Activated T-helper 1 cell treated with Interleukin-2 at 50 U/mL for 16 hours (primary cell): ENCODE measurements around the gene MORN3.
"Not testable (repeated sequence)": the region's sequence is repeated elsewhere in the genome, so short reads cannot be mapped to it uniquely, and the experiment has no call there.

Source experiments
- DNase-seq: peaks from one replicate; pipeline ENCODE4 v3.0.0-alpha.2; 2020; ENCODE audit warnings: low read depth

The MORN3 gene, protein sequence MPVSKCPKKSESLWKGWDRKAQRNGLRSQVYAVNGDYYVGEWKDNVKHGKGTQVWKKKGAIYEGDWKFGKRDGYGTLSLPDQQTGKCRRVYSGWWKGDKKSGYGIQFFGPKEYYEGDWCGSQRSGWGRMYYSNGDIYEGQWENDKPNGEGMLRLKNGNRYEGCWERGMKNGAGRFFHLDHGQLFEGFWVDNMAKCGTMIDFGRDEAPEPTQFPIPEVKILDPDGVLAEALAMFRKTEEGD

GRCh38 chr12:121669521-121669900 lies at the start of gene MORN3:
MORN3 (minus strand) TSS chr12:121669654; CDS start chr12:121669483, 171 bp downstream.
- DNase-seq, result no peak

GRCh38 chr12:121718653-121719239 lies 49.3 kb upstream of the MORN3 start:
- no peak for DNase-seq

GRCh38 chr12:121717041-121717699 lies 47.7 kb upstream of the MORN3 start:
- DNase-seq, result no peak

GRCh38 chr12:121715862-121716435 lies 46.5 kb upstream of the MORN3 start:
- no peak for DNase-seq

GRCh38 chr12:121715055-121715454 lies 45.6 kb upstream of the MORN3 start:
- not testable (repeated sequence) for DNase-seq

DNA sequence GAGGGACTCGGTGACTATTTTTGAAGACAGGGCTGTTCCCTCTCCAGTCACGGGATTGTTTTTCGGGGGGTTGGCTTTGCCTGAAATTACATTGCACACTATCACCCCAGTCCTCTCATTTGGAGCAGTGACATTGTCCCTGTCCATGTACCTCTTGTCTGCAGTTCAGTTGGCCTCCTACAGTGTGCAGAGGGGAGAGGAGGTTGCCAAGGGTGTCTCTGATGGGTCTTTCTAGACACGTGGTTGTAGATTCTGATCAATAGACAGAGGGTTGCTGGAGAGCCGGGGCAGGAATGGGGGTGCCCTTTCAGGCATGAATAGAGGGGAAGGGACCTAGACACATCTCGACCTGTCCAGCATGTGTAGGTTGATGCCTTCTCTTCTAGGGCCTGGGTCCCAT lies 44.3 kb upstream of the MORN3 start:
- no peak for DNase-seq

DNA sequence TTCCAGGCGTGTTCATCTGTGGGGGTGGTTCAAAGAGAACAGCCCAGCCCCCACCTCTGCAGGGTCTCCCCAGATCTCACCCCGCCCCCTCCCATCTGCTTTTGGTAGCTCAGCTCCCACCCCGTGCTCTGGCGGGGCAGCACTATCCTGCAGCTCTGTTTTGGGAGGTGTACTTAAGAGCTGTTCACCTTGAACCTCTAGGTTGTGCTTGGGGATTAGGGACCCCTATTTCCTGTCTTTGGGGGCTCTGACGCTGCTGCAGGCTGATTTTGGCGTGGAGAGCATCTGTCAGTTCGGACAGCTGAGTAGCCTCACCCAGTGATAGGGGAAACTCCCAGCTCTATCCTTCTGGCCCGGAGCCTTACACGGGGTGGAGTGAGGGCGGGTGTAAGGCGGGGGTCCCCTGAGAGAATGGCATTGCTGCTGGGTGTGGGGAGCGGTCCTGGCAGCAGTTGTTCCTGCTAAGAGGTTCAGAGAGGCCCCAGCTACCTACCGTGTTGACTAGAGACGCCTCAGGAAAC lies 43.9 kb upstream of the MORN3 start:
- no peak for DNase-seq

DNA sequence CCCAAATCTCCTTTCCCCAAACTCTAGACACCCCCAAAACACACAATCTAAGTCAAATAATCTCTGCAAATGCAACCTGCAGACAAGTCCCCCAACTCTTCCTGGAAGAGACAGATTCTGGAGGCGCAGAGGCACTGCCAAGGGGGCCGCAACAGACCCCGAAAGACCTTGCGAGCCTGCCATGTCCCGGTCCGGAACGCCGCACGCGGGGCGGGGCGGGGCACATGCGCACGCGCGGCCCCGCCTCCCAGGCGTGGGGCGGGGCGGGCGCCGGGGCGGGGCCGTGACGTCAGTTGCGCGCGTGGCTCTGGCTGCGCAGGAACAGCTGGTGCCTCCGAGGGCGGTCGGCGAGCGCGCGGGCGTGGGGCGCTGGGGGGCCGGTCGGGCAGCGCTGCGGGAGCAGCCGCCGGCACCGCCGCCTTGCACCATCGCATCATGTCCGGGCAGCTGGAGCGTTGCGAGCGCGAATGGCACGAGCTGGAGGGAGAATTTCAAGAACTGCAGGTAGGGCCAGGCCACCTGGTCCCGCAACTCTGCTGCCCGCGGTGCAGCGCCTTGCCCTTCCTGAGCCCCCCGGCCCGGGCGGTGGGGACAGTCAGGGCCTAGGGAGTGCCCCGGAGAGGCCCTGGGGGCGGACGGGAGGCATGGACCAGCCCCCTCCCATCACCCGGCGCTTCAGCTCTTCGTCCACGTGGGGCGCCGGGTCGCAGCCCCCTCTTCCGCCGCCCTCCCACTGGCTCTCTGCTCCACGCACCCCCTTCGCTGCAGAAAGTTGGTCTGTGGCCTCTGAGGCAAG lies 43.2 kb upstream of the MORN3 start, which contains the start of gene TMEM120B:
Gene TMEM120B (plus strand): TSS at position 292 of the 796 bp plus-strand sequence. CDS start 144 bp downstream, at position 436.
- DNase-seq, result peak; percentile 77

- DNase-seq, result no peak
Measured at GRCh38 chr12:121712190-121712460, 42.7 kb upstream of the MORN3 start.

- no peak for DNase-seq
Measured at GRCh38 chr12:121711361-121712189, 42.1 kb upstream of the MORN3 start.

GRCh38 chr12:121709478-121709961 lies 40.1 kb upstream of the MORN3 start:
- DNase-seq, result no peak

- DNase-seq, result not testable (repeated sequence)
Measured at GRCh38 chr12:121709064-121709424, 39.6 kb upstream of the MORN3 start.

- no peak for DNase-seq
Measured at GRCh38 chr12:121708313-121709063, 39.0 kb upstream of the MORN3 start.

DNA sequence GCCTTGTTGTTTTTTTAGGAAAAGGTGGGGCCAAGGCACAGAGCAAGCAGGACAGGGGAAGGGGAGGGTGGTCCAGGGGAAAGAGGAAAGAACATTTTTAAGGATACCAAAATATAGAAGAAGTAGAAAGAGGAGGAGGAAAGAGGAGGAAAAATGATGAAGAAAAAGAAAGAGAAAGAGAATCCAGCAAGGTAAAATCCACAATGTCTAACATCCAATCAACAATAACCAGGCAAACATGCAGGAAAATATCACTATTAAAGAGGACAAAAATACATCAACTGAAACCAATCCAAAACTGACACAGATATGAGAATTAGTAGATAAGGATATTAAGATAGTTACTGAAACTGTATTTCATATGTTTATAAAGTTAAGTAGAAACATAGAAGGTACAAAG lies 36.1 kb upstream of the MORN3 start:
- DNase-seq, result no peak

GRCh38 chr12:121702944-121703343 lies 33.5 kb upstream of the MORN3 start:
- DNase-seq, result no peak

DNA sequence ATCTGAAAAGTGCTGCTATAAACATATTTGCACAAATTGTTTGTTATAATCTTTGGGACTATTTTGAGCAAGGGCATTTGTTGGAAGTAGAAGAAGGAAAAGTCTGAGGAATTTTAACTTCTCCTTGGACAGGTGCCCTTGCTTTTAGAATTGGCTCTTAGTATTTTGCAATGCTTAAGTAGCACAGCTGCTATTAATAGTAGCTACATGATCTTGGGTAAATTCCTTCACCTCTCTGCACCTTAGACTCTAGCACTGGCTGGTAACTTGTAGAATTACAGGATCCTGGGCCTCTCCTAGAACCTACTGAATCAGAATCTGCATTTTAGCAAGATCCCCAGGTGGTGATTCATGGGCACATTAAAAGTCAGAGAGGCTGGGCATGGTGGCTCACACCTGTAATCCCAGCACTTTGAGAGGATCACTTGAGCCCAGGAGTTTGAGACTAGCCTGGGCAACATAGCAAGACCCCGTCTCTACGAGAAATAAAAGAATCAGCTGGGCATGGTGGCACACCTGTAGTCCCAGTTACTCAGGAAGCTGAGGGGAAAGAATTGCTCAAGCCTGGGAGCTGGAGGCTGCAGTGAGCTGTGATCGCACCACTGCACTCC lies 32.3 kb upstream of the MORN3 start:
- no peak for DNase-seq

DNA sequence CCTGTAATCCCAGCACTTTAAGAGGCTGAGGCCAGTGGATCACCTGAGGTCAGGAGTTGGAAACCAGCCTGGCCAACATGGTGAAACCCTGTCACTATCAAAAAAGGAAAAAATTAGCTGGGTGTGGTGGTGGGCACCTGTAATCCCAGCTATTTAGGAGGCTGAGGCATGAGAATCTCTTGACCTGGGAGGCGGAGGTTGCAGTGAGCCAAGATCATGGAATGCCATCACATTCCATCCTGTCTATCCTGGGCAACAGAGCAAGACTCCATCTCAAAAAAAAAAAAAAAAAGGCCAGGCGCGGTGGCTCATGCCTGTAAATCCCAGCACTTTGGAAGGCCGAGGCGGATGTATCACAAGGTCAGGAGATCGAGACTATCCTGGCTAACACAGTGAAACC lies 28.4 kb upstream of the MORN3 start:
- not testable (repeated sequence) for DNase-seq

DNA sequence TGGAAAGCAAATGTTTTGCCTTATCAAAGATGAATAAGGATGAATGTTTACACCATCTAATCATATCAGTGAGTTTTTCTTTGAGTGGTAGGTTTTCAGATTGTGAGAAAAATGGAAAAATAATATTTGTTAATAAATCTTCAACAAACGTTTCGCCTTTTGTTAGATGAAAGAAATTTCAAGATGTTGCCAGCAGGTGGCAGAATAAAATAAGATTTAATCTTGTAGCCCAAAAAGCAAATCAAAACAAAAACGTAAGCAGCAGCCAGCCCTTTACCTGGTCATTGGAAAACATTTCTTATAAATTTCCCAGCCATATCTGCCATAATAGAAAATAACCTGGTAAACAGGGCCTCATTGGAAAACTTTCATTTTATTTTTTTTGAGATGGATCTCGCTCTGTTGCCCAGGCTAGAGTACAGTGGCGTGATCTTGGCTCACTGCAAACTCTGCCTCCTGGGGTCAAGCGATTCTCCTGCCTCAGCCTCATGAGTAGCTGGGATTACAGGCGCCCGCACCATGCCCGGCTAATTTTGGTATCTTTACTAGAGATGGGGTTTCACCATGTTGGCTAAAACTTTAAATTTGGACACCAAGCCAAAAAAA lies 27.7 kb upstream of the MORN3 start:
- DNase-seq, result no peak

DNA sequence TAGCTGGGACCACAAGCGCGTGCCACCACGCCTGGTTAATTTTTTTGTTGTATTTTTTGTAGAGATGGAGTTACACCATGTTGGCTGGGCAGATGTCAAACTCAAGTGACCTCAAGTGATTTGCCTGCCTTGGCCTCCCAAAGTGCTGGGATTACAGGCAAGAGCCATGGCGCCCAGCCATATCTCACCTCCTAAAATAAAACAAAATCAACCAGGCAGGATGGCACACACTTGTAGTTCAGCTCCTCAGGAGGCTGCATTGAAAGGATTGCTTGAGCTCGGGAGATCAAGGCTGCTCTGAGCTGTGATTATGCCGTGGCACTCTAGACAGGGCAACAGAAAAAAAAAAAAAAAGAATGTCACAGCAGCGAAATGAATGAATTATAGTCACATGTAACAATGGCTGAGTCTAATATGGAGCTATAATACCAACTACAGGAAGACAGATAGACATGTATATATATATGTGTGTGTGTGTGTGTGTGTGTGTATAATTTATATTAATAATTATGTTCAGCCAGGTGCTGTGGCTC lies 23.8 kb upstream of the MORN3 start:
- DNase-seq, result no peak
